Measurements from ENCODE around the gene TPRG1L. TPM values are rescaled to one million over a fixed set of nuclear protein-coding genes. Genes with fewer than 3 reads are reported as not detected.

The TPRG1L gene
- total RNA-seq, 1 donor, result 19.4 TPM

DNA sequence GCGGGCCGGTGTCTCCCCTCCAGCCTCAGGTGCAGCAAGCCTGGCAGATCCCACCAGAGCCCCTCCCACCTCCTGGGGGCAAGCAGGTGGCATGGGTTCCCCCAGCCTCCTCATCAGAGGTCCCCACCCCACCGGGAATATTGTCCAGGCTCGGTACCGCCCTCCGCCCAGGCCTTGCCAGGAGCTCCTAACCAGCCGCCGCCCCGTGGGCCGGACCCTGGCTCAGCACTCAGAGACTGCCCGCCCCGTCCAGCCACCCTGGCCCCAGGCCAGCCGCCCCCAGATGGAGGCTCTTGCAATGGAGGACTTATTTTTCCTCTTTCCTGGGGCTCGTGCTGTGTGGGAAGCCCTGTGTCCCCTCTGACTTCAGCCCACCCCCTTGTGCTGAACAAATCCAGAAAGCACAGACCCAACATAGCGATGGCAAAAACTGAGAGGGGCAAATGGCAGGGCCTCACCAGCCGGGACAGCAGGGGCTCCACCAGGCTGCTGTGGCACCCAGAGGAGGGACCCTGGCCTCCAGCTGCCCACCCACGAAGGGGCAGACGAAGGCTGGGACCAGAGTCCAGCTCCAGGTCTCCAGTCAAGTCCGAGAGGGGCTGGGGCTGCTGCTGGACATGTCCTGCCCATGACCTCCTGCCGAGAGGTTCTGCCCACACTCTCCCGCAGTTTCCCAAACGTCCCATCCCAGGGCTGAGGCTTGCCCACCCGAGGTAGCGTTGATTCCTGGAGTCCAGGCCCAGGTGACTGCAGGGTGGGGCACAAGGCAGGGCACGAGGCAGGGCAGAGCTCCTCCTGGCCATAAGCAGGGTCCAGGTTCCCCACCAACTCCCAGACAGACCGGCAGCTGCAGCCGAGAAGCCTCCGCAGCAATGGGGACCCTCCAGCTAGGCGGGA is 21.0 kb upstream of the TPRG1L start:
- DNase-seq (ENCODE audit: low read depth), result no peak
- TF ChIP-seq, protein P1, sequence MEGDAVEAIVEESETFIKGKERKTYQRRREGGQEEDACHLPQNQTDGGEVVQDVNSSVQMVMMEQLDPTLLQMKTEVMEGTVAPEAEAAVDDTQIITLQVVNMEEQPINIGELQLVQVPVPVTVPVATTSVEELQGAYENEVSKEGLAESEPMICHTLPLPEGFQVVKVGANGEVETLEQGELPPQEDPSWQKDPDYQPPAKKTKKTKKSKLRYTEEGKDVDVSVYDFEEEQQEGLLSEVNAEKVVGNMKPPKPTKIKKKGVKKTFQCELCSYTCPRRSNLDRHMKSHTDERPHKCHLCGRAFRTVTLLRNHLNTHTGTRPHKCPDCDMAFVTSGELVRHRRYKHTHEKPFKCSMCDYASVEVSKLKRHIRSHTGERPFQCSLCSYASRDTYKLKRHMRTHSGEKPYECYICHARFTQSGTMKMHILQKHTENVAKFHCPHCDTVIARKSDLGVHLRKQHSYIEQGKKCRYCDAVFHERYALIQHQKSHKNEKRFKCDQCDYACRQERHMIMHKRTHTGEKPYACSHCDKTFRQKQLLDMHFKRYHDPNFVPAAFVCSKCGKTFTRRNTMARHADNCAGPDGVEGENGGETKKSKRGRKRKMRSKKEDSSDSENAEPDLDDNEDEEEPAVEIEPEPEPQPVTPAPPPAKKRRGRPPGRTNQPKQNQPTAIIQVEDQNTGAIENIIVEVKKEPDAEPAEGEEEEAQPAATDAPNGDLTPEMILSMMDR (IDR thresholded peaks at IDR 0.05; ENCODE audit: insufficient read depth, low read depth, low read length), result no peak
- no peak overlapping the region for H3K4me3 ChIP-seq (ENCODE audit: low read depth, low read length)

- DNase-seq (ENCODE audit: low read depth), result no peak
- H3K4me3 ChIP-seq (ENCODE audit: low read depth, low read length), result no peak overlapping the region
- TF ChIP-seq, protein P1 (IDR thresholded peaks at IDR 0.05; ENCODE audit: insufficient read depth, low read depth, low read length), result no peak
Observed at GRCh38 chr1:3604468-3604974, 20.3 kb upstream of the TPRG1L start.

DNA sequence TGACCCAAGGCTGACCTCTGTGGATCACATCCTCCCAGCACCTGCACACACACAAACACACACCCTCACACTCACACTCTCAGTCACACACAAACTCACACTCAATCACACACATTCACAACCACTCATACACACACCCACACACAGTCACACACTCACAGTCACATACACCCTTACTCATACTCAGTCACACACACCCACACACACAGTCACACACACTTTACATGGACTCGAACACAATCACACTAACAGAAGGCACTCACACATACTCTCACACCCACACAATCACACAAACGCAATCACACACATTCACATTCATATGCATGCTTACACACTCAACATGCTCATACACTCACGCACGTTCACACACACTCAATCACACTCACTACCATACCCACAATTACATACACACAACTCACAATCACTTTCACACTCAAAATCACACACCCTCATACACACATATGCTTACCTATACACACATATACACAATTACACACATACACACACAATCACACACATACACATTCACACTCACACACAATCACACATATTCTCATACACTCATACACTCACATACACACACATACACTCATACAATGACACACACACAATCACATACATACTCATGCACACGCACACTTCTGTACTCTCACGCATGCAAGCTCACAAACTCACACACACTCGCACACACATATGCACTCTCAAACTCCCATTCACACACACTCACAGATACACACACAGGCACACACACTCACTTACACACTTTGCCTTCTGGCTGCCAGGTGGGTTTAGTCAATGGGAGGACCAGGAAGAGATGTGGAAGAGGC is 19.6 kb upstream of the TPRG1L start:
- TF ChIP-seq, protein P1 (IDR thresholded peaks at IDR 0.05; ENCODE audit: insufficient read depth, low read depth, low read length), result no peak
- H3K4me3 ChIP-seq (ENCODE audit: low read depth, low read length), result no peak overlapping the region
- DNase-seq (ENCODE audit: low read depth), result no peak

DNA sequence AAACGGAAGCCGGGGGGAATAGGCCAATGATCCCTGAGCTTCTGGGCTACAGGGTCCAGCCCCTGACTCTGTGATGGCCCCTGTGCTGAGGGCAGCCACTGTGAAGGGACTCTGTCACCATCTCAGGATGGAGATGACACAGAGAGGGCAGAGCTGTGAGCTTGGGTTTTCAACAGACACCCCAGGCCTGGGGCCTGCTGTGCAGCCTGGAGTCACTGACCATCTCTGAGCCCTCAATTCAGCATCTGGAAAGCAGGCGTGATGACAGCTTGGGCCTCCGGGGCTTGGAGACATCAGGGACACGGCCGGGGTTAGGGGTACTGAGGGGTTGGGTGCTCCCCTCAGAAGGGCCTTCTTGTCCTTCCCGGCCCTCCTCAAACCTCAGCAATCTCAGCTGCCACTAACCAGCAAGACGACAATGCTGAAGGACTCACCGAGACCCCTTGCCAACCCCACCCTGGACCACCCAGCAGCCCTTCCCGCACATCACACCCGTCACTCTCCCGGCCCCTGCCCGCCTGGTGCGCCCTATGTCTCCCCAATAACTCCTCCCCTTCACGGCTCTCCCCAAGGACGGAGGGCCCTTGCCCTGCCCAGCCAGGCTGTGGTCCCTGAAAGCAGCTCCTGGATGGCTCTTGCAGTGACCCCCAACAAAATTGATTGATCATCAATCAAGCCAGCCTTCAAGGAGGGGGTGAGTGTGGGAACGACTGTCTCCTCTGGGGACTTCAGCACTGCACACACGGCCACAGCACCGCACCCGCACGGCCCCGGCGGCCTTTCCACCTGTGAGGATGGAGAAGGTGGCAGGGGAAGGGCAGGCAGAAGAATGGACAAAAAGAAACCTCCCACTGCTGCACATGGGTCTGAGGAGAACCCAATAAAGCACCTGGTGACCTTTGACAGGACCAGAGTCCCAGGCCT is 17.8 kb upstream of the TPRG1L start:
- DNase-seq (ENCODE audit: low read depth), result no peak
- no peak overlapping the region for H3K4me3 ChIP-seq (ENCODE audit: low read depth, low read length)
- TF ChIP-seq, protein P1 (IDR thresholded peaks at IDR 0.05; ENCODE audit: insufficient read depth, low read depth, low read length), result no peak

- no peak for DNase-seq (ENCODE audit: low read depth)
- TF ChIP-seq, protein P1 (IDR thresholded peaks at IDR 0.05; ENCODE audit: insufficient read depth, low read depth, low read length), result no peak
- no peak overlapping the region for H3K4me3 ChIP-seq (ENCODE audit: low read depth, low read length)
Observed at GRCh38 chr1:3607703-3608065, 17.1 kb upstream of the TPRG1L start.

GRCh38 chr1:3608154-3608553 is 16.7 kb upstream of the TPRG1L start:
- TF ChIP-seq, protein P1 (IDR thresholded peaks at IDR 0.05; ENCODE audit: insufficient read depth, low read depth, low read length), result no peak
- H3K4me3 ChIP-seq (ENCODE audit: low read depth, low read length), result no peak overlapping the region
- no peak for DNase-seq (ENCODE audit: low read depth)
